Measurements from ENCODE around the gene DEFB131B.
"Not testable (repeated sequence)": the region's sequence is repeated elsewhere in the genome, so short reads cannot be mapped to it uniquely, and the experiment has no call there.

Gene DEFB131B

GRCh38 chr11:71869931-71870330 is 8.3 kb upstream of the DEFB131B start:
- not testable (repeated sequence) for H3K36me3 ChIP-seq (ENCODE audit: insufficient read depth, low read length); H3K9ac ChIP-seq (ENCODE audit: low read depth, low read length, poor library complexity, severe bottlenecking); H4K20me1 ChIP-seq (ENCODE audit: insufficient read depth, low read length, poor library complexity, severe bottlenecking); H3K9me2 ChIP-seq (replicated peaks; ENCODE audit: low read depth, low read length); H3K79me2 ChIP-seq (ENCODE audit: insufficient read depth, low read length); H2AFZ ChIP-seq (ENCODE audit: low read length); H3F3A ChIP-seq (ENCODE audit: low read depth); H3K4me2 ChIP-seq (ENCODE audit: low read depth, low read length, poor library complexity, severe bottlenecking); H3K4me3 ChIP-seq (ENCODE audit: low read length, poor library complexity, severe bottlenecking); H3K4me1 ChIP-seq (ENCODE audit: insufficient read depth, low read length, poor library complexity, severe bottlenecking); H3K9me3 ChIP-seq (ENCODE audit: insufficient read depth, low read depth, low read length); H3K27me3 ChIP-seq (ENCODE audit: insufficient read depth, low read length, poor library complexity, severe bottlenecking)

- H2AFZ ChIP-seq (ENCODE audit: low read length); H3K36me3 ChIP-seq (ENCODE audit: insufficient read depth, low read length); H3K9ac ChIP-seq (ENCODE audit: low read depth, low read length, poor library complexity, severe bottlenecking); H3F3A ChIP-seq (ENCODE audit: low read depth); H3K9me2 ChIP-seq (replicated peaks; ENCODE audit: low read depth, low read length); H3K4me2 ChIP-seq (ENCODE audit: low read depth, low read length, poor library complexity, severe bottlenecking); H3K4me1 ChIP-seq (ENCODE audit: insufficient read depth, low read length, poor library complexity, severe bottlenecking); H3K4me3 ChIP-seq (ENCODE audit: low read length, poor library complexity, severe bottlenecking); H3K27me3 ChIP-seq (ENCODE audit: insufficient read depth, low read length, poor library complexity, severe bottlenecking); H3K79me2 ChIP-seq (ENCODE audit: insufficient read depth, low read length); H4K20me1 ChIP-seq (ENCODE audit: insufficient read depth, low read length, poor library complexity, severe bottlenecking); H3K9me3 ChIP-seq (ENCODE audit: insufficient read depth, low read depth, low read length): not testable (repeated sequence)
These were observed 7.6 kb upstream of the DEFB131B start for GRCh38 chr11:71870661-71871060.

GRCh38 chr11:71876262-71876661 is 2.0 kb upstream of the DEFB131B start:
- not testable (repeated sequence) for H3K4me3 ChIP-seq (ENCODE audit: low read length, poor library complexity, severe bottlenecking); H3K36me3 ChIP-seq (ENCODE audit: insufficient read depth, low read length); H3K9me2 ChIP-seq (replicated peaks; ENCODE audit: low read depth, low read length); H2AFZ ChIP-seq (ENCODE audit: low read length); H3K9ac ChIP-seq (ENCODE audit: low read depth, low read length, poor library complexity, severe bottlenecking); H3K4me2 ChIP-seq (ENCODE audit: low read depth, low read length, poor library complexity, severe bottlenecking); H3K9me3 ChIP-seq (ENCODE audit: insufficient read depth, low read depth, low read length); H4K20me1 ChIP-seq (ENCODE audit: insufficient read depth, low read length, poor library complexity, severe bottlenecking); H3K79me2 ChIP-seq (ENCODE audit: insufficient read depth, low read length); H3F3A ChIP-seq (ENCODE audit: low read depth); H3K27me3 ChIP-seq (ENCODE audit: insufficient read depth, low read length, poor library complexity, severe bottlenecking); H3K4me1 ChIP-seq (ENCODE audit: insufficient read depth, low read length, poor library complexity, severe bottlenecking)

GRCh38 chr11:71885806-71886205 is 7.6 kb downstream of the DEFB131B start:
- H3K9me2 ChIP-seq (replicated peaks; ENCODE audit: low read depth, low read length); H3K79me2 ChIP-seq (ENCODE audit: insufficient read depth, low read length); H3K36me3 ChIP-seq (ENCODE audit: insufficient read depth, low read length); H3K4me1 ChIP-seq (ENCODE audit: insufficient read depth, low read length, poor library complexity, severe bottlenecking); H2AFZ ChIP-seq (ENCODE audit: low read length); H3K9me3 ChIP-seq (ENCODE audit: insufficient read depth, low read depth, low read length); H3K9ac ChIP-seq (ENCODE audit: low read depth, low read length, poor library complexity, severe bottlenecking); H3K27me3 ChIP-seq (ENCODE audit: insufficient read depth, low read length, poor library complexity, severe bottlenecking); H3F3A ChIP-seq (ENCODE audit: low read depth); H3K4me2 ChIP-seq (ENCODE audit: low read depth, low read length, poor library complexity, severe bottlenecking); H4K20me1 ChIP-seq (ENCODE audit: insufficient read depth, low read length, poor library complexity, severe bottlenecking); H3K4me3 ChIP-seq (ENCODE audit: low read length, poor library complexity, severe bottlenecking): not testable (repeated sequence)

GRCh38 chr11:71888335-71889010 is 10.2 kb downstream of the DEFB131B start:
- H3K4me3 ChIP-seq (ENCODE audit: low read length, poor library complexity, severe bottlenecking); H3K9me3 ChIP-seq (ENCODE audit: insufficient read depth, low read depth, low read length); H3K79me2 ChIP-seq (ENCODE audit: insufficient read depth, low read length); H3F3A ChIP-seq (ENCODE audit: low read depth); H3K4me1 ChIP-seq (ENCODE audit: insufficient read depth, low read length, poor library complexity, severe bottlenecking); H2AFZ ChIP-seq (ENCODE audit: low read length); H3K9ac ChIP-seq (ENCODE audit: low read depth, low read length, poor library complexity, severe bottlenecking); H3K36me3 ChIP-seq (ENCODE audit: insufficient read depth, low read length); H3K27me3 ChIP-seq (ENCODE audit: insufficient read depth, low read length, poor library complexity, severe bottlenecking); H4K20me1 ChIP-seq (ENCODE audit: insufficient read depth, low read length, poor library complexity, severe bottlenecking); H3K4me2 ChIP-seq (ENCODE audit: low read depth, low read length, poor library complexity, severe bottlenecking); H3K9me2 ChIP-seq (replicated peaks; ENCODE audit: low read depth, low read length): not testable (repeated sequence)

GRCh38 chr11:71889181-71889872 is 11.1 kb downstream of the DEFB131B start:
- not testable (repeated sequence) for H4K20me1 ChIP-seq (ENCODE audit: insufficient read depth, low read length, poor library complexity, severe bottlenecking); H3K9me3 ChIP-seq (ENCODE audit: insufficient read depth, low read depth, low read length); H3K9ac ChIP-seq (ENCODE audit: low read depth, low read length, poor library complexity, severe bottlenecking); H3K27me3 ChIP-seq (ENCODE audit: insufficient read depth, low read length, poor library complexity, severe bottlenecking); H3K4me2 ChIP-seq (ENCODE audit: low read depth, low read length, poor library complexity, severe bottlenecking); H3K36me3 ChIP-seq (ENCODE audit: insufficient read depth, low read length); H3K9me2 ChIP-seq (replicated peaks; ENCODE audit: low read depth, low read length); H3K79me2 ChIP-seq (ENCODE audit: insufficient read depth, low read length); H3F3A ChIP-seq (ENCODE audit: low read depth); H3K4me1 ChIP-seq (ENCODE audit: insufficient read depth, low read length, poor library complexity, severe bottlenecking); H3K4me3 ChIP-seq (ENCODE audit: low read length, poor library complexity, severe bottlenecking); H2AFZ ChIP-seq (ENCODE audit: low read length)

Measured in Loucy (cell line).